ENCODE measurements around the gene PLXNA4.
A peak's percentile ranks its signal among the peaks of the same experiment; 100 is the strongest.

PLXNA4 gene

GRCh38 chr7:132519936-132520335 lies 56.3 kb downstream of the PLXNA4 start:
- no peak for TF ChIP-seq CTCF (IDR thresholded peaks at IDR 0.05; ENCODE audit: low read depth, low read length, missing control alignments)
- DNase-seq (ENCODE audit: low read depth): no peak
- no peak overlapping the region for H3K4me3 ChIP-seq (ENCODE audit: low read depth, low read length)

GRCh38 chr7:132518839-132519173 lies 57.5 kb downstream of the PLXNA4 start:
- TF ChIP-seq CTCF (IDR thresholded peaks at IDR 0.05; ENCODE audit: low read depth, low read length, missing control alignments): no peak
- H3K4me3 ChIP-seq (ENCODE audit: low read depth, low read length): no peak overlapping the region
- no peak for DNase-seq (ENCODE audit: low read depth)

DNA sequence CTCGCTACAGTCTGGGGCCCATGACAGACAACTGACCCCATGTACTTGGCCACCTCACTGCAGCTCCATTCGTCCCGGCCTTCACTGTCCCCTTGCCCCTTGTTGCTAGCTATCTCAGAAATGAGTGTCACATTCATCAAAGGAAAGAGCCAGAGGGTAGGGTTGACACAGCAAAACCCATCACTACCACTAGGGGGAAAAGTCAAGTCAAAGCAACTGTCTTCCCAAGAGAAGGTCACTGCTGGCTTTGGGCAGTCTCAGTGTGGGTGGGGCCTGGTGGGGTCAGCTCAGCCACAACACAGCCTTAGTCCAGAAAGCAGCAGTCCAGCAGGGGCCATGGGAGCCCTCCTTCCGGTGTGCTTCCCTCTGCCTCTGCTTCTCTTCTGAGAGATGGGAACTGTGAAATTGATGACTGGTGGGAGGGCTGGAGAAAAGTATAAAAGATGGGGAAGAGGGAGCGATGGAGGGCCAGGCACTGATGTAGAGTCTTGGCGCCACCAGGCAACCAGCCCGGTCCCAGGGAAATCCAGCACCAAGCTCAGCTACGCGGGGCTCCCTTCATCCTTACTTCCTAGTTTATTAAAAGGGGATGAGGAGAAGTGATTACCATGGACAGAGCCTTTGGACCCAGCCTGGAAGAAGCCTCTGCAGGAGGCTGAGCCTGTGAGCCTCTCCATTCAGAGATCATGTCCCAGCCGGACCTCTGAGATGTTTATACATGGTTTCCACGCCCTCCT lies 58.0 kb downstream of the PLXNA4 start:
- TF ChIP-seq CTCF (IDR thresholded peaks at IDR 0.05; ENCODE audit: low read depth, low read length, missing control alignments): peak; percentile 73
- no peak overlapping the region for H3K4me3 ChIP-seq (ENCODE audit: low read depth, low read length)
- DNase-seq (ENCODE audit: low read depth): no peak

DNA sequence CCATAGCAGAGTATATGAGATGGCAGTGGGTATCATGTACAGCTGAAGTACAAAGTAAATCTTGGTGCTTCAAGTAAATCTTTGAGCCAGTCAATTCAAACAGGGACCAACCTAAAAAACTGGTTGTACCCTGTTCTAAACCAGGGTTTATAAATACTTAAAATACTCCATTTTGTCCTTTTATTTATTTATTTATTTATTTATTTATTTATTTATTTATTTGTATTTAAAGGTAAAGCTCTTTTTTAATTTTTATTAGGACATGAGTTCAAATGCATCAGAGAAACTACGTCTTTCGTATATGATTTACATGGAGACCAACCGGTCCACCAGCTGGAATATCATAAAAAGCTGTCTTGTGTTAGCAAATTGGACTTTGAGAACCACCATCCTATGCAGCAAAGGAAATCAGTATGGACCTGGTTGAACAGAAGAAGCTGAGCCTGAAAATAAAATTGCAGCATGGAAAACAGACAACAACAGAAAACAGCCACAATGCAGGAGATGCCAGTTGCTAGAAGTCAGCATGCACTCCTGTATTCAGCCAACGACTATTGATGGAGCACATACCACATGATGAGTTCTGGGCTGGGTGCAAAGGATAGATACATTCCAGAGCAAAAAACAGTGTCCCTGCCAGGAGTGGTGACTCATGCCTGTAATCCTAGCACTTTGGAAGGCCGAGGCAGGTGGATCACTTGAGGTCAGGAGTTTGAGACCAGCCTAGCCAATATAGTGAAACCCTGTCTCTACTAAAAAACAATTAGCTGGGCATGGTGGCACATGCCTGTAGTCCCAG lies 60.0 kb downstream of the PLXNA4 start:
- no peak overlapping the region for H3K4me3 ChIP-seq (ENCODE audit: low read depth, low read length)
- DNase-seq (ENCODE audit: low read depth): no peak
- TF ChIP-seq CTCF (IDR thresholded peaks at IDR 0.05; ENCODE audit: low read depth, low read length, missing control alignments): no peak

GRCh38 chr7:132515181-132515580 lies 61.1 kb downstream of the PLXNA4 start:
- no peak overlapping the region for H3K4me3 ChIP-seq (ENCODE audit: low read depth, low read length)
- no peak for DNase-seq (ENCODE audit: low read depth)
- no peak for TF ChIP-seq CTCF (IDR thresholded peaks at IDR 0.05; ENCODE audit: low read depth, low read length, missing control alignments)

- no peak for DNase-seq (ENCODE audit: low read depth)
- TF ChIP-seq CTCF (IDR thresholded peaks at IDR 0.05; ENCODE audit: low read depth, low read length, missing control alignments): no peak
- no peak overlapping the region for H3K4me3 ChIP-seq (ENCODE audit: low read depth, low read length)
Measured at GRCh38 chr7:132514430-132514829, 61.8 kb downstream of the PLXNA4 start.
